GM21367 (cell line): ENCODE results near the gene CFAP119.

Experiments
- ATAC-seq: cut with Tn5 transposase; IDR thresholded peaks from one replicate; pipeline ENCODE4 v1.9.1; 2021; ENCODE audit not compliant: unreplicated experiment

The CFAP119 gene

GRCh38 chr16:30711712-30712111 is 50.1 kb downstream of the CFAP119 start:
- no peak for ATAC-seq

- ATAC-seq = no peak
Measured at GRCh38 chr16:30710971-30711370, 50.9 kb downstream of the CFAP119 start.
